GM21360 (cell line): Measurements from ENCODE around the gene ZSWIM6.

Source experiments
- ATAC-seq: cut with Tn5 transposase; IDR thresholded peaks from one replicate; pipeline ENCODE4 v1.9.1; 2021; ENCODE audit warnings: mild to moderate bottlenecking, moderate library complexity; ENCODE audit not compliant: unreplicated experiment

The ZSWIM6 gene

DNA sequence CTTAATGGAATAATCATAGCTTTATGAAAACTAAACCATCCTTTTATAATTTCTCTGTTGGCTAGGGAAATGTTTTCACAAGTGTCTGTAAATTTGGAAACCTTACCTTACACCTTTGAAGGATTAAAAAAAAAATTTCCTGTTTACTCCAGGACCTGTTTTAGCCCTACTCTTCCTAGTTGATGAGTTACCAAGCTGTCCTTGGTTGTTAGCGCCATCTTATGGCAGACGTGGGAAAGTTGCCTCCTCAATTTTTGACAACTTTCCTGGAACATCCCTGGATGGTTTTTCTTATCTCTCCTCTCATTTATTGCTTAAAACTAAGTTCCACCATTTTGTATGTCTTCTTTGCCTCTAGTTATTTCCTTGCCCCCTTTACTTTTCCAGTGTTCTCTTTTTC lies 25.7 kb downstream of the ZSWIM6 start:
- no peak for ATAC-seq

DNA sequence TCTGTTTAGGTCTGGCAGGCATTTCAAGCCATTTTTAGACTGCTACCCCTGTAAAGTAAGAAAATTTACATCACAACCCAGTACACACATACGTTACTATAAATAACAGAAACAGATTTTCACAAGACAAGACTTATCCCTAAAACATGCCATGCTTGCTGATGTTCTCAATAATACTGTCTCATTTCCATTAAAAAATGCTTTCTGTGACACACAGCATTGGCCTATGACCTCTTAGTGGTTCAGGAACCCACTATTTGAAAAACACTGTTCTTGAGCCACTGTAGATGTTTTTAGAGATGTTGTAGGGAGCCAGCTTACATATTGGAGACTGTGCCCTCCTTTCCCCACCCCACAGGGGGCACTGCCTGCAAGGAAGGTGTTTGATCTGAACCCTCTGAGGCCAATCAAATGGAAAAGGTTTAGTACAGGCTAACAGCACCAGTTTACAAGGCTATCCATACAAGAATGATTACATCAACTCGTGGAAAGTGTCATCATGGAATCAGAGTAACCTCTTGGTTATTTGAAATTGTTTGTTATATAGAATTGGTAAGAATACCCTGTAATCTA lies 30.8 kb downstream of the ZSWIM6 start:
- ATAC-seq = no peak

DNA sequence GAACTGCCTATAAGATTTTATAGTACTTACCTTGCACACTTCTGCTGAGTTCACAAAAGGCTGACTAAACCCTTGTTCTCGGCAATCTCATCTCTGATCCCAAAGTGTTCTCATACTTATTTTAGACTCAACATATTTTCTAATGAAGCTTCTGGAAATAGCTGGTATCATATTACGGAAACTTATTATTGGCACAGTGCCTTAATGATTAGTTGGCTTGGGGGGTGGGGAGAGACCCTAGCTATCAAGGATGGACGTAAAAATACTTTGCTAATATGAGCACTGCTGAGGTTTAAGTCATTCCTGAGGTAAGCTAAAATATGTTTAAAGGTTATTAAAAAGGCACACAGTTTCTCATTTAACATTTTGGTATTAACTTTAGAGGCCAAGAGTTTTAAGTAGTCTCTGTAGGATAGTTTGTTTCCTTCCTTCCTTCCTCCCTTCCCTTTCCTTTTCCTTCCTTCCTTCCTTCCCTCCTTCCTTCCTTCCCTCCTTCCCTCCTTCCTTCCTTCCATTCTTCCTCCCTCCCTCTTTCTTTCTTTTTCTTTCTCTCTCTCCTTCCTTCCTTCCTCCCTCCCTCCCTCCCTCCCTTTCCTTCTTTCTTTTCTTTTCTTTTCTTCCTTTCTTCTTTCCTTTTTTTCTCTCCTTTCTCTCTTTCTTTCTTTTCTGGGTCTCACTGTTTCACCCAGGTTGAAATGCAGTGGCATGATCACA lies 31.5 kb downstream of the ZSWIM6 start:
- no peak for ATAC-seq

DNA sequence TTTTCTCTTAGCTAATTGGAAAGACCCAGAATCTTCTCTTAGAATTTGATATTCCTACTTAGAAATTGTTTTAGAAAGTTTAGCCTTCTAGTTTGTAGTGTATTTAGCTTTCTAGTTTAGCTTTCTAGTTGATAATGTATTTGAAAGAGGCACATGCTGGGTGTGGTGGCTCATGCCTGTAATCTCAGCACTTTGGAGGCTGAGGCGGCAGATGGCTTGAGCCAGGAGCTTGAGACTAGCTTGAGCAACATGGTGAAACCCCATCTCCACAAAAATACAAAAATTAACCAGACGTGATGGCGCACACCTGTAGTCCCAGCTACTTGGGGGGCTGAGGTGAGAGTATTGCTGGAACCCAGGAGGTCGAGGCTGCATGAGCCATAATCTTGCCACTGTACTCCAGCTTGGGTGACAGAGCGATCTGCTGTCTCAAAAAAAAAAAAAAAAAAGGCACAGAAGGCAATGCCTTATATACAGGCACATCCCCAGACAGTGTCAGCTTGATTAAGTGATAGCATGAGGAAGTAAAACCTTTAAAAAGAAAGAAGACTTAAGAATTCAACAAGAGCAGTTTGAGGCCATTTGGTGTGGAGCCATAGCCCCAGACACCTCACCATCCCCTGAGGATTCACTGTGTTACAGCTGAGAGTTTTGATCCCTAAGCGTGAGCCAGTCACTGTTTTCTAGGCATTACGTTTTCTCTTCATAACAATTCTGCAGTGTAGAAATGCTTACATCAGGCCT lies 34.6 kb downstream of the ZSWIM6 start:
- no peak for ATAC-seq

DNA sequence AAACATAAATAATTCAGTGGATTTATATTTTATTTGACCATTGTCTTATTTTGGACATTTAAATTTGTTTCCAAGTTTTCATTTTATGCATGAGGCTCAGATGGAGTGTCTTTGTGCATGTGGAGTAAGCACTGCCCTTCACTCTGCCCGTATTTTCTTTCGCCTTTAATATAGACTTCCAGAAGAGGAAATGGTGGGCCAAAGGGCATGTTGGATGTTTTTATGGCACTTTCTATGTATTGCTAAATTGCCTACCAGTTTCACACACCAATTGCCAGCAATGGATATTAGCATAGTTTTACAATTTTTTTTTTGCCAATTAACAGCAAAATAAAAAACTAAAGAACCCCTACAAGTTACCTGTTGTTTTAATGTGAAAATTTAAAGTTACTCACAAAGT lies 38.4 kb downstream of the ZSWIM6 start:
- no peak for ATAC-seq

DNA sequence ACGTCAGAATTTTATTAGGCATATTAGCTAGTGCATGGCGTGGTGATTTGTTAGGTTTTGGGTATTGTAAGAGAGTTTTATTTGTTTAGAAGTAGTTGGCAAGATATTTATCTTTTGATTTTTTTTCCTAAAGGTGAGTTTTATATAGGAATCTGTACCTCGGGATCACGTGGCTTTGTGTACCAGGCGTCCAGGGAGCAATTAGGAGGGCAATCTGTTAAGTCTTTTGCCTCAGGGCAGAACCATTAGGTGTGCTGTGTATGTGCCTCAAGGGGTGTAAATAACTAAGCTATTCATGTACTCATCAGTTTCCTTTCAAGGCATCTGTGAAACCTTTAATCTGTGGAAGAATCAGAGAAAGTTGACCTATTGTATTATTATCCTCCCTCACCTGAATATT lies 39.4 kb downstream of the ZSWIM6 start:
- no peak for ATAC-seq

DNA sequence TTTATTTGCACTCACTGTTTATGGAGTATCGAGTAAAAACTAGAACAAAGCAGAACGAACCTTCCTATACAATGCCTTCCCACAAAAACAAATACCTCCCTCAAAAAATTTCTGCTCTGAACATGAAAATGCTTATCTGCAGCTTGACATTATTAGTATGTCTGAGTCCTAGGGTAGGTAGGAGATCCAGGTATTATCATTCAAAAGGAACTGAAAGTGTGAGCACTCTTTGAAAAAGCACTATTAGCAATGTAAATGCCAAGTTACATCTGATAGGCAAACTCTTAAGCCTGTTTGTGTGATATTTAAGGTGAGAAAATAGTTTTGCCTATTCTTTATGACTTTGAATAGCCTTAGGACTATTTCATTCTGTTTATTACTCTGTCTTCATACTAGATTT lies 47.6 kb downstream of the ZSWIM6 start:
- ATAC-seq = no peak

DNA sequence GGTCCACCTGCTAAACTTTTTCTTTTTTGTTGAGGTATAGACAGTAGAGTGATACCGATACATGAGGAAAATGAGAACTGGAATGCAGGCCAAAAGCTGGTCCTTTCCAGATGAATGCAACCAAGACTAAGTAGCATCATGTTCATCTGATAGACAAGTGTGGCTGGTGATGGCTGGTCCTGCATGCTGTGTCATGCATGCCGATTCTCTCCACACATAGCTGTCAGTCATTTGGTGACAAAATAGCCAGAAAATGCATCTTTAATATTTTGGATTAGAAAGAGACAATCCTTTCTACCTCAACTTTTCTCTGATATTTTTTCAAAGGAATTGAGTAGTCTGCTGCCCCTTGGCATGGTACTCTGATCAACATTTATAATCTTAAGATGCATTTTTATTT lies 49.9 kb downstream of the ZSWIM6 start:
- no peak for ATAC-seq

DNA sequence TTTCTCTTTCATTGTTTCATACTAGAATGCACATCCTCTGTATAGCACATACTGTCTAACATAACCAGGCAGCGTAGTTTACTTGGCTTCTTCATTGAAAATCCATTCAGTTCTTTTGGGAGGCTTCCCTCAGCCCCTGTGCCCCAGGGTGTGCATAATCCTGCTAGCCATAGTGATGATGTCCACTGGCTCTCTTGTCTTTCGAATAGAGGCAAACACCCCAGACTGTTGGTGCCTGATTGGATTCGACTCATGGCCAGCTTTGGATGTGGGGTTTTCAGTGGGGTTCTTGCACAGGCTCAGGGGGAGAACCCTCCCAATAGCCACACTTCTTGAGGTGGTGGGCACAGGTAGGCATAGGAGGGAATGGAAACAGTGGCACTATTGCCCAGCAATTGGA lies 53.6 kb downstream of the ZSWIM6 start:
- ATAC-seq = no peak

DNA sequence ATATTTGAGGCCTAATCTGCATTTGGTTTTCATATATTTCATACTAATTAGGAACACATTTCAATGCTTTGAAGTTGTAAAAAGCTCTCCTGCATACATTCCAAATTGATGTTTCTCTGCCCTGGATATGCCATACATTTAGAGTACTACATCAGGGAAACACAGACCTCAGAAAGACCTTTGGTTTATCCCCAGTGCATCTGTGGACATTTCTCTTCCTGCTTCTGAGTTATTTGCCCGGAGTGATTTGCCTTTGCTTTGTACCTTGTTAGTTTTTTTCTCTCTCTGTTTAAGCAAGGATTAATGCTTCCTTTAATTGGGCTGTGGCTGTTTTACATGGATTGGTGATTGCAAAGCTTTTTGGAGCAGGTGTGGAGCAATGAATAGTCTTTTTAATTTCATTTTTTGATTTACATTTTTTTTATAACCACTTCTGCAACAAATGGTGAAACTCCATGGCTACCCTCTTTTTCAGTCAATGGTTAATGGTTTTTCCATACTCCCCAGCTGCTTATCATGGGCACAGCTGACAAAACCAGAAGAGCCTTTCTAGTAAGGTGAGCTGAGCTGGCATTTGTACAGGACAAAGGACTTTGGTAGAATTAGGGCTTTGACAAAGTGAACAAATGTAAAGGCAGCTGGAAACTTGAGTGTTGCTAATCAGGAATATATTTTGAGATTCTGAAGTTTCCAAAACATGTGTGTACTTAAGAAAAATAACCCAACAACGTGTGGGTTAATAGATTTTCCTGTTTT lies 54.2 kb downstream of the ZSWIM6 start:
- no peak for ATAC-seq

DNA sequence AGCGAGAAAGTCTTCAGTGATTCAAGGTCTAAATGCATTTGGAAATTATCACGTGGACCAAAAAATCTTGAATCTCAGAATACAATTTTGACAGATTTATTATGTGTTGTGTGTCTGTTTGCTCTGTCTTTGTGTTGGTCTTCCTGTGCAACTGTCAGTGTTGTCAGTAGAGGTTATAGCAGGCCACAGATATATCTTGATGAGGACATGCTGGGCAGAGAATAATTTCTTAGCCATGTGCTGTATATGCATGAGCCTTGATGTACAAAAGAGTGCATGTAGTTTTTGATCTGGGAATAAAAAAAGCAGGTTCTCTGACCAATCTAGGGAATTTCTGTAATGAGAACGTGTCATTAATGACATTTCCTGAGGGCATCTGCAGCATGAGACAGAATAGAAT lies 57.6 kb downstream of the ZSWIM6 start:
- no peak for ATAC-seq

DNA sequence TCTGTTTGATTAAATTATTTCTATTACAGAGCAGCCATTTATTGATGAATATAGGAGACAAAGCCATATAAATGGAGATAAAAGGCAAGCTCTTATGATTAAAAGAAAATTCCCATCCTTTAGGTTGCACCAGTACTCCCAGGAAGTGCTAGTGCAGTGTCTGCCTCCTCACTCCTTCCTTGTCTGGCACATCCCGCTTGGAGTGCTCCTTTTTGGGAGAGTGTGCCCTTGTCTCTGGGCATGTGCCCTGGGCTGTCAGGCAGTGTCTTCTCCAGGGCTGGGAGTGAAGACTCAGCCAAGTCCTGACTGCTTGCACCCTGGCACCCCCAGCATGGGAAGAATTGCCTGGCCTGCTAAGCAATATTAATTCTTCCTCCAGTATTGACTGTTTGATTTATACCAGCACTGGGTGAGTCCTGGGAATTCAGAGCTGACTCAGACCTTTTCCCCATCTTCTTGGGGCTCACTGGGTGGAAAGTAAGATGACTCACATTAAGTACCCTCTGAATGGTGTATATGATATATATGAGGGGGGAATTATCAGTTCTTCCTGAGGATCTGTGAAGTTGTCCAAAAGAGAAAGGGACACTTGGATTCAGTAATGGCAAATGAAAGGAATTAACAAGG lies 62.1 kb downstream of the ZSWIM6 start:
- ATAC-seq = no peak

DNA sequence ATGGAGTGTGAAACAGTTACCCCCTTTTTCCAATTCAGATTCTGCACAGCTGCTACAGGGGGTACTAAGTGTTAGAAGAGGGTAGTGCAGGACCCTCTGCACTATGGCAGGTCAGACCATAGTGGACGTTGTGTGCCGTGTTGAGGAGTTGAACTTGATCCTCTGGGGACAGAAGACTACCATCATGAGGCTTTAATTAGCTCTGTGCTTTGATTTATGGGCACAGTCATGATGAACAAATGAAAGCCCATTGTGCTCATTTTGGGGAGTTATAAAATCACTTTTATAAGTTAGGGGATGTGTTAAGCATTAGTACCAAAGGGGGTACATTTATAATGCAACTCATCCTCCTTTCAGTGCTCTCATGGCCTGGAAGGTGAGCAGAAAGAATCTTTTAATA lies 62.7 kb downstream of the ZSWIM6 start:
- ATAC-seq = no peak

DNA sequence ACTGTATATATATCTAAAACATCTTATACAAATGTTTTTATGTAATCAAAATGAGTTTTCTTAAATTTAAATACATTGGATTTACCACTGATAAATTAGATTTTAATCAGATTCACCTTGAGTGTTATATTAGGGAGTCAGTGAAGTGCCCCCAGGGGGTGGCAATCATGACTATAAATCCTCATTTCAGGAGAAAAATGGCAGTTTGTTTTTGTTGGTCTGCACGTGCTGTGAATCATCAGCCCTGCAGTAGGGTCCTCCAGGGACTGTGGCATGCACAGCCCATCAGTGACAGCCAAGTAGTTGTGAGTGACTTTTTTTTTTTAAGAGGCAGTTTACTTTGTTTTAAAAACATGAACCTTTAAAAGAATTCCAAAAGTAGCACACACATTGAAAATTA lies 65.2 kb downstream of the ZSWIM6 start:
- no peak for ATAC-seq

DNA sequence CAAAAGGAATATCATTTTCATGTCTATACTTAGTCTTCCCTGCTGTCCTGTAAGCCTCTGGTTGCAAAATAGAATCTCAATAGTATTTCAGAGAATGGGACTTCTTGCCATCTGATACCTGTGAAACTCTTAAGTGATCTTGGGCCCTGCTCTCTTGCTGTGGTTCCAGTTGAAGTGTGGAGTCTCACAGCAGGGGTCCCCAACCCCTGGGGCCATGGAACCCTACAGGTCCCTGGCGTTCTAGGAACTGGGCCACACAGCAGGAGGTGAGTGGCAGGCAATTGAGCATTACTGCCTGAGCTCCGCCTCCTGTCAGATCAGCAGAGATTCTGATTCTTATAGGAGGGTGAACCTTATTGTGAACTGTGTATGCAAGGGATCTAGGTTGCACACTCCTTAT lies 65.9 kb downstream of the ZSWIM6 start:
- no peak for ATAC-seq

DNA sequence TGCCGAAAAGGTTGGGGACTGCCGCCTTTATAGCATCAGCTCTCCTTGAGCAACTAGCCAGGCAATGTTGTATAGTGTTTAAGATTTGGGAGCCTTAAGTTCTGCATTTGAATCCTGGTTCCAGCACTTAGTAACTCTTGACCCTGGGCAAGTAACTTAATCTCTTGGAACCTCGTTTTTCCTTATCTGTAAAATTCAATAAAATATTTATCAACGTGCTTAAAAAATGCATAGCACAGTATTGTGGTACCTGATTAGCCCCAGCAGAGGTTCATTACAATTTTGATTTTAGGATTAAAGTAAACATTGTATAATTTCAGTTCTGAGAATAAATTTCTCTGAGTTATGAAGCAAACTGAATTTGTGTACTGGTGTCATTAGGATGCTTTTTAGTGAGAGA lies 66.4 kb downstream of the ZSWIM6 start:
- ATAC-seq = no peak

DNA sequence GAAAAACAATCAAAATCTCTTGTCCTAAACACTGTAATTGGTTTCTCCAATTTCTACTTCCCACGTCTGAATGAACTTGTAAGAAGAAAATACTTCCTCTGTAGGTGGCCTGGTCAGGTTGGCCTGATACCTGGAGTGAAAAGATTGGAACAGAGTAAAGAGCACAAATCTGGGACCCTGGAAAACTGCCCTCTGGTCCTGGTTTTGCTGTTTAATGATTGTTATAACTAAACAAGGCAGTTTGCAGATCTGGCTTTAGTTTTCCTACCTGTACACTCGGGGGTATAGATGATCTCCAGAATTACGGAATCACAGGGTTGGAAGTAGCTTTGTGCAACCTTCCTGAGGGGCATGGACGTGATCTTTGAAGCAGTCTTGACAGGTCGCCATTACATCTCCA lies 67.6 kb downstream of the ZSWIM6 start:
- no peak for ATAC-seq

DNA sequence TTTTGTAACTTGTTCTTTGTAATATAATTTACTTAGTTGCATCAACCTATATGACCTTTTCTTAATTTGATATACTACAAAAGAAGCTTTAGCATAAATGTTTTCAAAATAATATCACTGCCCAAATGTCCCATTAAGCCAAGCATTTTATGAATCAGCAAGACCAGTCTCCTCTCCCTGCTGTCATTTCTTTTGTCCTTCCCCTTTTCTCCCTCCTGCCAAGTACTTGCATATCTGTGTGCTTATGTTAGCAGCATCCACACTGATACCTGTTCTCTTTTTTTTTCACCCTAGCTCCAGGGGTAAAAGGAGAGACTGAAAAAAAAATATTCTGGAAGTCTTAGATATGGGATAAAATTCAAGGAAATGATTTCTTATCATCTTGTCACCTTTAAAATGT lies 69.7 kb downstream of the ZSWIM6 start:
- no peak for ATAC-seq

DNA sequence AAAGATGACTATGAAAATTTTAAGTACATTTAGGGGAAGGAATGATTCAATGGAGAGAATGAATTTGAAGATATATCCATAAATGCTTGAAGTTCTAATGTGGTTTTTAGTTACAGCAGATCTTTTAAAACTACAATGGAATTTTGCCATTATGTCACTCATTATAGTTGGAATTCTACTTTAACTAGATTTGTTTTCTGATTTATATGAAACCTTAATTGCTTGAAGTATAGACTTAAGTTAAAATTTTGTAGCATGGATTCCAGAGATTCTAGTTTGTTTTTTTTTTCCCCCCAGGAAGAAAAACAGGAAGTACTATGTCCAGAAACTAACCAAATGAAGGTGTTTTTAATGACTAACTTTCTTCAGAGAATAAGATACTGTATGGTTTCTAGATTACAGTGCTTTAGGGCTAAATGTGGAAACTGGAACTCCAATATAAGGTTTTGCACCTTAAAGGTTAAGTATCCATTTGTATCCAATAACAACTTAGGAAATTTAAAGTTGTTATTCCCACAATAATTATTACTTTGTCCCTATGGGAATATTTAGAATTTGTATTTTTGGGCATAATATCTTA lies 70.3 kb downstream of the ZSWIM6 start:
- ATAC-seq = no peak

DNA sequence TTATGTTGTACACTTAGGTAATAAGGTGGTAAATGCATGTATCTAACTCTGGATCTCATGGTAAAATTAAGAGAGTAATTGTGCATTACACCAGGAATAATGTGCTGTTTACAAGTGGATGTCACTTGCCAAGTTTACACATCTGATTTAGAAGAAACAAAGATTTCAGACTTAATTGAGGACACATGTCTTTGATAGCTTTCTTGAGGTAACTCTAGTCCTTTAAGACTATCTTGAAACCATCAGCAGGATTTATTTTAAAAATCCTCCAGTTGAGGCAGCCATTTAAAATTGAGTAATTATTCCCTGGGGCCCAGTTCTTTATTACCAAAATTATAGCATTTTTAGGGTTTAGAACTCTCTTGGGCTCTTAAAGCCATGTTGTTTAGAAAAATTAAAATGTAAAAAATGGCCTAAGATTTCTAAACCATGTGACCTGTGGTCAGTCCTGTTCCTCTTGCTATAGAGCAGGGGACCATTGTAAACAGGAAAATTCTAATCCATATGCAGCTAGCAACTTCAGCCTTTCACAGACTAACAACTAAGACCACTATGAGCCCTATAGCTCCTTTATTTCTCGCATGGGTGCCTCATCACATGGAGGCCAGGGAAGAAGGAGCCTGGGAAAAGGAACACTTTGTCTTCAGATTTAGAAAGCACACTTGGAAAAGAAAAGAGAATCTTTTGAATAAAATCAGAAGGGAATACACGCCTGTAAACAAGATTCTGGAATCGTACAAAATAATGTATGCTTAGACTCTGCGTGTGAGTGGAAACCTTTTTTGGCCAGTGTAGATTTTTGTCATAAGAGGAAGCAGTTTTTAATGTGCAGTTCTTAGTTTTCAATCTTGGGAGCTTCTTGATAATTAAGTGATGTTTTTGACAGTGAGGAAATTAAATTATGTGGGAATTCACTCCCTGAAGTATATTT lies 71.2 kb downstream of the ZSWIM6 start:
- no peak for ATAC-seq
